K562 (cell line): Measurements from ENCODE around the gene DLGAP1. TPM values are rescaled to one million over a fixed set of nuclear protein-coding genes. Genes with fewer than 3 reads are reported as not detected.

Experiments
- DMBX1 ChIP-seq: fragments of 250-450 bp; sonication (Bioruptor Pico); IDR thresholded peaks from 2 replicates; pipeline ENCODE4 v1.8.0; 2022; ENCODE audit warnings: inconsistent platforms, mild to moderate bottlenecking, moderate library complexity, borderline replicate concordance
- HMG20A ChIP-seq: fragments of 450-650 bp; formaldehyde crosslinking; conservative IDR thresholded peaks from 2 replicates; pipeline ENCODE4 v1.4.0; 2020; ENCODE audit warnings: mild to moderate bottlenecking, mixed read lengths
- KDM2B ChIP-seq: fragments of 250-450 bp; sonication (Bioruptor Pico); IDR thresholded peaks from 2 replicates; pipeline ENCODE4 v1.8.0; 2021; ENCODE audit warnings: mild to moderate bottlenecking, moderate library complexity
- LEF1 ChIP-seq: fragments of 450-650 bp; IDR thresholded peaks from 2 replicates; pipeline ENCODE4 v1.6.1; 2016; ENCODE audit warnings: mild to moderate bottlenecking
- NEUROD1 ChIP-seq: fragments of 150-350 bp; IDR thresholded peaks from 2 replicates; pipeline ENCODE4 v1.6.1; 2014; ENCODE audit warnings: borderline replicate concordance, low read length, low read depth; ENCODE audit not compliant: partially characterized antibody
- RCOR1 ChIP-seq, 2 experiments: IDR thresholded peaks; 2 replicates each; pipeline ENCODE4 v1.6.1; 2012; ENCODE audit warnings: low read depth in 2 of 2, low read length in 2 of 2, borderline replicate concordance in 1 of 2, improper control_type of control experiment in 1 of 2
- SP1 ChIP-seq: sonication (generic); formaldehyde crosslinking; IDR thresholded peaks from 2 replicates; pipeline ENCODE4 v1.8.1; 2022; ENCODE audit warnings: mild to moderate bottlenecking, missing genetic modification reagents
- TAF1 ChIP-seq: IDR thresholded peaks from 2 replicates; pipeline ENCODE4 v1.6.1; 2011; ENCODE audit warnings: mild to moderate bottlenecking, low read length, moderate library complexity; ENCODE audit not compliant: insufficient read depth, control insufficient read depth, severe bottlenecking; ENCODE audit errors: extremely low read depth
- ZNF3 ChIP-seq: fragments of 250-450 bp; sonication (Bioruptor Pico); IDR thresholded peaks from 2 replicates; pipeline ENCODE4 v1.5.0; 2021; ENCODE audit warnings: mild to moderate bottlenecking, moderate library complexity
- ZNF311 ChIP-seq: fragments of 250-450 bp; sonication (Bioruptor Pico); IDR thresholded peaks from 2 replicates; pipeline ENCODE4 v1.4.0; 2020; ENCODE audit warnings: mild to moderate bottlenecking, moderate library complexity
- ZNF41 ChIP-seq: fragments of 250-450 bp; sonication (Bioruptor Pico); conservative IDR thresholded peaks from 2 replicates; pipeline ENCODE4 v1.4.0; 2020; ENCODE audit warnings: mild to moderate bottlenecking
- polyA plus RNA-seq, 8 experiments: library from polyadenylated mRNA; depleted of rRNA in 4 of 8; stranded (reverse) in 5 of 8; unstranded in 3 of 8; fragments of >200 nt; fragmentation: Nextera tagmentation in 2 of 8; fragmentation: Illumina TruSeq in 1 of 8; extraction: Ambion mirVana in 2 of 8; extraction: Trizol in 1 of 8; gene quantifications; 2 replicates each; pipeline versions ENCODE4 v1.2.1 to v1.2.3, GENCODE V29; 2011 to 2014; ENCODE audit warnings: inconsistent platforms in 1 of 8, missing spikeins in 1 of 8
- total RNA-seq, 7 experiments: library from RNA; depleted of rRNA in 6 of 7; stranded (reverse); fragments of >200 nt in 6 of 7; fragmentation: Illumina TruSeq in 2 of 7; extraction: Trizol in 2 of 7; gene quantifications; 2 replicates each; pipeline versions ENCODE4 v1.2.1 to v1.2.3, GENCODE V29; 2011 to 2021; ENCODE audit warnings: low replicate concordance in 1 of 7
- TF ChIP-seq, protein P1 (sequence below): sonication (generic); formaldehyde crosslinking; IDR thresholded peaks from 2 replicates; pipeline ENCODE4 v1.8.0; 2023; ENCODE audit warnings: missing genetic modification reagents, mild to moderate bottlenecking, borderline replicate concordance
- TF ChIP-seq, protein P2 (sequence below): fragments of 200-800 bp; sonication (Bioruptor generic); IDR thresholded peaks from 2 replicates; pipeline ENCODE4 v1.6.1; 2017; ENCODE audit warnings: missing genetic modification characterization, missing compliant biosample characterization
- TF ChIP-seq, protein P3 (sequence below), 3 experiments: IDR thresholded peaks in 2 of 3; conservative IDR thresholded peaks in 1 of 3; 2 replicates each; pipeline ENCODE4 v1.5.1; 2011 to 2012; ENCODE audit warnings: low read length in 3 of 3, mild to moderate bottlenecking in 3 of 3, control low read depth in 2 of 3, improper control_type of control experiment in 1 of 3, inconsistent platforms in 1 of 3, low read depth in 1 of 3, mixed read lengths in 1 of 3, moderate library complexity in 1 of 3; ENCODE audit not compliant: insufficient read depth in 2 of 3
- TF ChIP-seq, protein P4 (sequence below): fragments of 450-650 bp; IDR thresholded peaks from one replicate; pipeline ENCODE4 v1.6.1; 2018; ENCODE audit warnings: mild to moderate bottlenecking, moderate library complexity; ENCODE audit not compliant: partially characterized antibody

DLGAP1 gene
- total and polyA plus RNA-seq, 9 of the 15 experiments (the other 6 are each of a cell fraction or from before 2014, with no cell fraction given): 0.04 to 0.22 (median 0.08) TPM

DNA sequence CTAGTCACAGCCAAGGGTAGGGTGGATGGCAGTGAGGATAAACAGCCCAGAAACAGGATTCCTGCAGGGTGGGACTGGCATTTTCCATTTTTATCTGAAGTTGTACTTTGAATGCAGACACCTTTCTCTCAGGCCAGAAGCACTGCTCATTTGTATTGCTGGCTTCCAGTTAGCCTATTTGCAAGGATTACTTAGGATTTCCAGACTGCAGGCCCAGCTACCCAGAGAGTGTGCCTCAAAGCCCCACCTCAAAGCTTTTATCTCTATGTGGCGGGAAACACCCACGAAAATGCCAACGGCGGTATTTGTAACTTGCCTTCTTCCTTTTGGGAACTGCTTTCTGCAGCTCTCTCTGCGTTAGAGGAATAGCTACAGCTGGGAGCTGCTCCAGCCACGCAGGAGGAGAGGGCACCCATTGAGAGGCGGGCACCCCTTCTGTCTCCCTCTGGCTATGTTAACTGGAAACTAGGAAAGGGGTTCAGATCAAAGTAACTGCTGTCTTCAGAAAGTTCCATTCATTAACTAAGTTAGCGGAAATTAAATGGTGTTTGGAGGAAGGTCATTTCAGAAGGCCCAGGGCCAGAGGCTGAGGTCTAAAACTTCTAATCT, 860.2 kb downstream of the DLGAP1 start (continued):
- TF ChIP-seq, protein P1, sequence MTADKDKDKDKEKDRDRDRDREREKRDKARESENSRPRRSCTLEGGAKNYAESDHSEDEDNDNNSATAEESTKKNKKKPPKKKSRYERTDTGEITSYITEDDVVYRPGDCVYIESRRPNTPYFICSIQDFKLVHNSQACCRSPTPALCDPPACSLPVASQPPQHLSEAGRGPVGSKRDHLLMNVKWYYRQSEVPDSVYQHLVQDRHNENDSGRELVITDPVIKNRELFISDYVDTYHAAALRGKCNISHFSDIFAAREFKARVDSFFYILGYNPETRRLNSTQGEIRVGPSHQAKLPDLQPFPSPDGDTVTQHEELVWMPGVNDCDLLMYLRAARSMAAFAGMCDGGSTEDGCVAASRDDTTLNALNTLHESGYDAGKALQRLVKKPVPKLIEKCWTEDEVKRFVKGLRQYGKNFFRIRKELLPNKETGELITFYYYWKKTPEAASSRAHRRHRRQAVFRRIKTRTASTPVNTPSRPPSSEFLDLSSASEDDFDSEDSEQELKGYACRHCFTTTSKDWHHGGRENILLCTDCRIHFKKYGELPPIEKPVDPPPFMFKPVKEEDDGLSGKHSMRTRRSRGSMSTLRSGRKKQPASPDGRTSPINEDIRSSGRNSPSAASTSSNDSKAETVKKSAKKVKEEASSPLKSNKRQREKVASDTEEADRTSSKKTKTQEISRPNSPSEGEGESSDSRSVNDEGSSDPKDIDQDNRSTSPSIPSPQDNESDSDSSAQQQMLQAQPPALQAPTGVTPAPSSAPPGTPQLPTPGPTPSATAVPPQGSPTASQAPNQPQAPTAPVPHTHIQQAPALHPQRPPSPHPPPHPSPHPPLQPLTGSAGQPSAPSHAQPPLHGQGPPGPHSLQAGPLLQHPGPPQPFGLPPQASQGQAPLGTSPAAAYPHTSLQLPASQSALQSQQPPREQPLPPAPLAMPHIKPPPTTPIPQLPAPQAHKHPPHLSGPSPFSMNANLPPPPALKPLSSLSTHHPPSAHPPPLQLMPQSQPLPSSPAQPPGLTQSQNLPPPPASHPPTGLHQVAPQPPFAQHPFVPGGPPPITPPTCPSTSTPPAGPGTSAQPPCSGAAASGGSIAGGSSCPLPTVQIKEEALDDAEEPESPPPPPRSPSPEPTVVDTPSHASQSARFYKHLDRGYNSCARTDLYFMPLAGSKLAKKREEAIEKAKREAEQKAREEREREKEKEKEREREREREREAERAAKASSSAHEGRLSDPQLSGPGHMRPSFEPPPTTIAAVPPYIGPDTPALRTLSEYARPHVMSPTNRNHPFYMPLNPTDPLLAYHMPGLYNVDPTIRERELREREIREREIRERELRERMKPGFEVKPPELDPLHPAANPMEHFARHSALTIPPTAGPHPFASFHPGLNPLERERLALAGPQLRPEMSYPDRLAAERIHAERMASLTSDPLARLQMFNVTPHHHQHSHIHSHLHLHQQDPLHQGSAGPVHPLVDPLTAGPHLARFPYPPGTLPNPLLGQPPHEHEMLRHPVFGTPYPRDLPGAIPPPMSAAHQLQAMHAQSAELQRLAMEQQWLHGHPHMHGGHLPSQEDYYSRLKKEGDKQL (CRISPR knock-in tag): no peak
- TF ChIP-seq, protein P2, sequence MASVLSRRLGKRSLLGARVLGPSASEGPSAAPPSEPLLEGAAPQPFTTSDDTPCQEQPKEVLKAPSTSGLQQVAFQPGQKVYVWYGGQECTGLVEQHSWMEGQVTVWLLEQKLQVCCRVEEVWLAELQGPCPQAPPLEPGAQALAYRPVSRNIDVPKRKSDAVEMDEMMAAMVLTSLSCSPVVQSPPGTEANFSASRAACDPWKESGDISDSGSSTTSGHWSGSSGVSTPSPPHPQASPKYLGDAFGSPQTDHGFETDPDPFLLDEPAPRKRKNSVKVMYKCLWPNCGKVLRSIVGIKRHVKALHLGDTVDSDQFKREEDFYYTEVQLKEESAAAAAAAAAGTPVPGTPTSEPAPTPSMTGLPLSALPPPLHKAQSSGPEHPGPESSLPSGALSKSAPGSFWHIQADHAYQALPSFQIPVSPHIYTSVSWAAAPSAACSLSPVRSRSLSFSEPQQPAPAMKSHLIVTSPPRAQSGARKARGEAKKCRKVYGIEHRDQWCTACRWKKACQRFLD (CRISPR knock-in tag): no peak
- TF ChIP-seq HMG20A (CRISPR knock-in tag): 0 out of 2 replicates have a peak, but pooled peaks have one; percentile 68
- TF ChIP-seq SP1 (CRISPR knock-in tag): 0 out of 2 replicates have a peak, but pooled peaks have one; percentile 32
- TF ChIP-seq KDM2B (CRISPR knock-in tag): 0 out of 2 replicates have a peak, but pooled peaks have one; percentile 25
- TF ChIP-seq DMBX1 (CRISPR knock-in tag): peak; percentile 36; the same call in 1 of the 2 replicates
- TF ChIP-seq LEF1: no peak
- TF ChIP-seq ZNF3 (CRISPR knock-in tag): 0 out of 2 replicates have a peak, but pooled peaks have one; percentile 42
- no peak for TF ChIP-seq NEUROD1
- TF ChIP-seq ZNF41 (CRISPR knock-in tag): no peak
- TF ChIP-seq, protein P3, sequence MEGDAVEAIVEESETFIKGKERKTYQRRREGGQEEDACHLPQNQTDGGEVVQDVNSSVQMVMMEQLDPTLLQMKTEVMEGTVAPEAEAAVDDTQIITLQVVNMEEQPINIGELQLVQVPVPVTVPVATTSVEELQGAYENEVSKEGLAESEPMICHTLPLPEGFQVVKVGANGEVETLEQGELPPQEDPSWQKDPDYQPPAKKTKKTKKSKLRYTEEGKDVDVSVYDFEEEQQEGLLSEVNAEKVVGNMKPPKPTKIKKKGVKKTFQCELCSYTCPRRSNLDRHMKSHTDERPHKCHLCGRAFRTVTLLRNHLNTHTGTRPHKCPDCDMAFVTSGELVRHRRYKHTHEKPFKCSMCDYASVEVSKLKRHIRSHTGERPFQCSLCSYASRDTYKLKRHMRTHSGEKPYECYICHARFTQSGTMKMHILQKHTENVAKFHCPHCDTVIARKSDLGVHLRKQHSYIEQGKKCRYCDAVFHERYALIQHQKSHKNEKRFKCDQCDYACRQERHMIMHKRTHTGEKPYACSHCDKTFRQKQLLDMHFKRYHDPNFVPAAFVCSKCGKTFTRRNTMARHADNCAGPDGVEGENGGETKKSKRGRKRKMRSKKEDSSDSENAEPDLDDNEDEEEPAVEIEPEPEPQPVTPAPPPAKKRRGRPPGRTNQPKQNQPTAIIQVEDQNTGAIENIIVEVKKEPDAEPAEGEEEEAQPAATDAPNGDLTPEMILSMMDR (IDR thresholded peaks at IDR 0.05 in 2 of 3, conservative IDR thresholded peaks at IDR 0.05 in 1 of 3; ENCODE audit: insufficient read depth in 2 of 3, low read depth in 1 of 3, low read length in 3 of 3): 0 out of 6 replicates have a peak, but pooled peaks of 1 of the 3 experiments have one; percentile 0
- no peak for TF ChIP-seq TAF1
- 0 out of 2 replicates have a peak, but pooled peaks have one; percentile 41 for TF ChIP-seq ZNF311 (CRISPR knock-in tag)
- TF ChIP-seq, protein P4, sequence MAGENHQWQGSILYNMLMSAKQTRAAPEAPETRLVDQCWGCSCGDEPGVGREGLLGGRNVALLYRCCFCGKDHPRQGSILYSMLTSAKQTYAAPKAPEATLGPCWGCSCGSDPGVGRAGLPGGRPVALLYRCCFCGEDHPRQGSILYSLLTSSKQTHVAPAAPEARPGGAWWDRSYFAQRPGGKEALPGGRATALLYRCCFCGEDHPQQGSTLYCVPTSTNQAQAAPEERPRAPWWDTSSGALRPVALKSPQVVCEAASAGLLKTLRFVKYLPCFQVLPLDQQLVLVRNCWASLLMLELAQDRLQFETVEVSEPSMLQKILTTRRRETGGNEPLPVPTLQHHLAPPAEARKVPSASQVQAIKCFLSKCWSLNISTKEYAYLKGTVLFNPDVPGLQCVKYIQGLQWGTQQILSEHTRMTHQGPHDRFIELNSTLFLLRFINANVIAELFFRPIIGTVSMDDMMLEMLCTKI: no peak
- 0 out of 4 replicates have a peak, but pooled peaks of 1 of the 2 experiments have one; percentile 31 for TF ChIP-seq RCOR1 (IDR thresholded peaks at IDR 0.05; ENCODE audit: borderline replicate concordance in 1 of 2, low read depth in 2 of 2, low read length in 2 of 2)
